ENCODE measurements around the gene HOXB4.

DNA sequence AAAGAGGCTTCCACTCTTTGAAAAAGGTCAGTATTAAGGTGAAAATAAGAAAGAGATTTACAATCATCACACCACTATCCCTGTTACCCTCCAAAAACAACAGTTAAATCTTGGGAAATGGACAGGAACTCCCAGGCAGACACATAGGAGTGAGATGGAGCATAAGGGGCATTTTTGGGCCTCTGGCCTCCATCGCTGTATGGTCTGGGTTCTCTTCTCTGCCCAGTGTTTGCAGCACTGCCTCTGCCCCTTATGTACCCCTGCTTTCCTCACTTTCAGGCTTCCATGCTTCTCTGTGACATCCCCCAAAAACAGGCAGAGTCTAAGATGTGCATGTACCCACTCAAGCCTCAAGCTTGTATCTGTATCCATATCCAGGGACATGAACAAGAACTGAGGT is 32.6 kb downstream of the HOXB4 start:
- no peak for TF ChIP-seq EZH2phosphoT487 (IDR thresholded peaks at IDR 0.05; ENCODE audit: borderline replicate concordance, low read depth, low read length)
- TF ChIP-seq, protein P1, sequence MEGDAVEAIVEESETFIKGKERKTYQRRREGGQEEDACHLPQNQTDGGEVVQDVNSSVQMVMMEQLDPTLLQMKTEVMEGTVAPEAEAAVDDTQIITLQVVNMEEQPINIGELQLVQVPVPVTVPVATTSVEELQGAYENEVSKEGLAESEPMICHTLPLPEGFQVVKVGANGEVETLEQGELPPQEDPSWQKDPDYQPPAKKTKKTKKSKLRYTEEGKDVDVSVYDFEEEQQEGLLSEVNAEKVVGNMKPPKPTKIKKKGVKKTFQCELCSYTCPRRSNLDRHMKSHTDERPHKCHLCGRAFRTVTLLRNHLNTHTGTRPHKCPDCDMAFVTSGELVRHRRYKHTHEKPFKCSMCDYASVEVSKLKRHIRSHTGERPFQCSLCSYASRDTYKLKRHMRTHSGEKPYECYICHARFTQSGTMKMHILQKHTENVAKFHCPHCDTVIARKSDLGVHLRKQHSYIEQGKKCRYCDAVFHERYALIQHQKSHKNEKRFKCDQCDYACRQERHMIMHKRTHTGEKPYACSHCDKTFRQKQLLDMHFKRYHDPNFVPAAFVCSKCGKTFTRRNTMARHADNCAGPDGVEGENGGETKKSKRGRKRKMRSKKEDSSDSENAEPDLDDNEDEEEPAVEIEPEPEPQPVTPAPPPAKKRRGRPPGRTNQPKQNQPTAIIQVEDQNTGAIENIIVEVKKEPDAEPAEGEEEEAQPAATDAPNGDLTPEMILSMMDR (conservative IDR thresholded peaks at IDR 0.05; ENCODE audit: low read length): no peak

Data from OCI-LY7 (cell line).